GM19099 (cell line): ENCODE data around the gene PPIL6.
A peak's percentile ranks its signal among the peaks of the same experiment; 100 is the strongest.

Experiments
- POLR2A ChIP-seq: IDR thresholded peaks from 3 replicates; pipeline ENCODE4 v1.6.1; 2011; ENCODE audit warnings: low read depth; ENCODE audit not compliant: insufficient read length; ENCODE audit errors: extremely low read depth

PPIL6 gene

GRCh38 chr6:109397020-109397419 is 43.4 kb downstream of the PPIL6 start:
- TF ChIP-seq POLR2A, result no peak

- no peak for TF ChIP-seq POLR2A
Measured at GRCh38 chr6:109396046-109396718, 44.2 kb downstream of the PPIL6 start.

- no peak for TF ChIP-seq POLR2A
Measured at GRCh38 chr6:109393886-109394281, 46.5 kb downstream of the PPIL6 start.

GRCh38 chr6:109393157-109393885 is 47.1 kb downstream of the PPIL6 start:
- TF ChIP-seq POLR2A, result no peak

GRCh38 chr6:109389650-109390274 is 50.7 kb downstream of the PPIL6 start:
- no peak for TF ChIP-seq POLR2A

GRCh38 chr6:109388265-109388664 is 52.2 kb downstream of the PPIL6 start:
- no peak for TF ChIP-seq POLR2A

- no peak for TF ChIP-seq POLR2A
Measured at GRCh38 chr6:109383438-109383940, 56.9 kb downstream of the PPIL6 start.

- TF ChIP-seq POLR2A, result no peak
Measured at GRCh38 chr6:109382576-109383437, 57.6 kb downstream of the PPIL6 start.

GRCh38 chr6:109381747-109382575 is 58.5 kb downstream of the PPIL6 start, which contains the start of gene CD164:
TSS of gene CD164 (minus strand) at chr6:109382467. CDS start at chr6:109382378, 89 bp downstream.
- TF ChIP-seq POLR2A, result peak; percentile 97

DNA sequence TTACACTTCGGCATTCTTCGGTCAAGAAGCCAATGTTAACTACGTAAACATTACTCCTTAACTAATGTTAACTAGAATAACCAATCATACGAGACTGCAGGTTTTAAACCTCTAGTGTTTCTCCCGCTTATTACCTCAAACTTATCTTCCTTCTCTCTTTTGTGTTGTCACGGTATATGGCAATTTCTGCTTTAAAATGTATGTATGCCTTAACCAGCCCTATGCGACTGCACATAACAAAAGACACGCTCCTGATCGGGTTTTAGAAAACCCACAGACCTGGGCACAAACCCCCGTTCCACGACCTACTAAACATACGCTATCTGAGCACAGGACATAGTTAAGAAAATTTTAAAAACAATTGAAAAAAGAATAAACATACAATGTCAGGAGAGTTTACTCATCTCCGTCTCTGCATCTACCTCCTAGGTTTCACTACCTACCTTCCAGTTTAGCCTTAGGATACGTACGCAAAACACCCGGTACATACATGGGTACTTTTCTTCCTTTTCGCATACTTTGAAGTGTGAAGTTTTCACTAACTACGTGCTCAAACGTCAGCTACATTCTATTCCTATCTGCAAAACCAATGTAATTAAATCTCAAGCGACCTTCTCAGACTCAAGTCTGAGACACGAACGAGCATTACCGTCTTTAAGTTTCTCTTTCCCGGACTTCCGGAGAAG is 59.2 kb downstream of the PPIL6 start:
- no peak for TF ChIP-seq POLR2A

GRCh38 chr6:109379711-109380110 is 60.7 kb downstream of the PPIL6 start:
- no peak for TF ChIP-seq POLR2A

DNA sequence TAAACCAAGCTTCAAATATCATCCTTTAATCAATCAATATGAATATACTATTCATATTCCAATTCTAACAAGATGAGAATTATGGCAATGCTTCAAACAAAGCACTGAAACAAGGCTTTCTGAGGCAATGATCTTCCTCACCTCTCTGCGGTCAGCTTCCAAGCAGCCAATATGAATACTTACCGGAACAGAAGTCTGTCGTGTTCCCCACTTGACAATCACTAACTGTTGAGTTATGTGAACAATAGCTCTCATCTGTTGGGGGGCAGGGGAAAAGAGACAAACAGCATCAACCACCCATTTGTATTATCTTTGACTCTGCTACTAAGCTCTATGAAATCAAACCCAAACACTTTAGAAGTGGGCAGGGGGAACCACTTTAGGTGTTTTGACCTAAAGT is 62.7 kb downstream of the PPIL6 start:
- no peak for TF ChIP-seq POLR2A

GRCh38 chr6:109374326-109374892 is 66.0 kb downstream of the PPIL6 start:
- TF ChIP-seq POLR2A, result no peak
